GM21390 (cell line): Measurements from ENCODE around the gene POLR2E.
"Not testable (repeated sequence)": the region's sequence is repeated elsewhere in the genome, so short reads cannot be mapped to it uniquely, and the experiment has no call there.

ENCODE experiments used
- ATAC-seq: cut with Tn5 transposase; IDR thresholded peaks from one replicate; pipeline ENCODE4 v1.9.1; 2021; ENCODE audit not compliant: unreplicated experiment

POLR2E gene

DNA sequence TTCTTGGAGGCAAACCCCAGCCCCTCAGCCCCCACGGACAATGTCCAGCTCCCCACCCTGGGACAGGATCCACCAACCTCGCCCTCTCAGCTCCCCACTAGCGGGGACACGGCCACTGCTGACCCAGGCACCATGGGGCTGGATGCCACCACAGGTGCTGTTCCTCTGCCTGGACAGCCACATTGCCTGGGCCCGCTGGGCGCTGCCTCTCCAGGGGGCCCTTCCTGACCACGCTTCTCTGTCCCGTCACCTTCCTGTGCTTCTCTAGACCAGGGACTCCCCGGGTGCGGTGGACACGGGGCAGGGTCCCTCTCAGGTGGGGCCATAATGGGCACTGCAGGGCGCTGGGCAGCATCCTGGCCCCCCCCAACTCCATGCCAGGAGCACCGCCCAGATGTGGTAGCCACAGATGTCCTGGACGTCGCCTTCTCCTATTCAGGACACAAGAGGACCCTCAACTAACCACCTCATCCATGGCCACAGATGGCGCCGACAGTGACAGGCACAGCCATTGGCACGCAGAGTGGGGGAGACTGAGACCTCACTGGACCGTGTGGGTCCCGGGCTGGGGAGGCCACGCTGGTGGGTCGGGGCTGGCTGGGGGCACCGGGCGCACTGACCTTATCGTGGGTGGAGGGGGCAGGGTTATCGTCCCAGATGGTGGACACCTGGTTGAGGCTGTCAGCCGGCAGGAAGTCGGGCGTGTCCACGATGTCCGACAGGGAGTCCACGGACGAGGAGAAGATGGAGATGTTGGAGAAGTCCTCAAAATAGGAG is 32.0 kb upstream of the POLR2E start:
- no peak for ATAC-seq

DNA sequence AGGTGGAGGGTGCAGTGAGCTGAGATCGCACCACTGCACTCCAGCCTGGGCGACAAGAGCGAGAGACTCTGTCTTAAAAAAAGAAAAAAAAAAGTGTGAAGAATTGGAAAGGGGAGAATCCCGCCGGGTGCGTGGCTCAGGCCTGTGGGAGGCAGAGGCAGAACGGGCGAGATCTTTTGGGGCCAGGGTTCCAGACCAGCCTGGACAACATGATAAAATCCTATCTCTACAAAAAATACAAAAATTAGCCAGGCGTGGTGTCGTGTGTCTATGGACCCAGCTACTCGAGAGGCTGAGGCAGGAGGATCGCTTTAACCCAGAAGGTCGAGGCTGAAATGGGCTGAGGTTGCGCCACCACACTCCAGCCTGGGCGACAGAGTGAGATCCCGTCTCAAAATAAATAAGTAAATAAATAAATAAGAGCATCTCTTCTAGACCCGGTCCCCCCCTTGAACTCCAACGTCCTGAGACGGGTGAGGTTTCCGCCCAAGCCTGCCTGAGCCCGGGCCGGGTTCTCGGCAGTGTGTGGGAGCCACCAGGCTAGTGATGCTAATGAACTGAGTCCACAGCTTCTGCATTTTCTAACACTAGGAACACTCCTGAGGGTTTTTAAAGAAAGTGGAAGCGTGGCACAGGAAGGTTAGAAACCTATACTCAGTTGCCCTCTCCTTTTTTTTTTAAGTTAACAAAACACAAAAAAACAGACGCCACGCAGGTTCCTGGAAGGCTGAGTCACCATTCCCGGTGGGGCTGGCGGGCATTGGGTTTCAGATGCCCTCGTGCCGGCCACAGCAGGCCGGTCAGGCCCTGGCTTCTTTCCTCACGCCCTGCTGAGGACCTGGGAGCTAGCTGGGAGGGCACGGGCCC is 30.7 kb upstream of the POLR2E start:
- no peak for ATAC-seq

DNA sequence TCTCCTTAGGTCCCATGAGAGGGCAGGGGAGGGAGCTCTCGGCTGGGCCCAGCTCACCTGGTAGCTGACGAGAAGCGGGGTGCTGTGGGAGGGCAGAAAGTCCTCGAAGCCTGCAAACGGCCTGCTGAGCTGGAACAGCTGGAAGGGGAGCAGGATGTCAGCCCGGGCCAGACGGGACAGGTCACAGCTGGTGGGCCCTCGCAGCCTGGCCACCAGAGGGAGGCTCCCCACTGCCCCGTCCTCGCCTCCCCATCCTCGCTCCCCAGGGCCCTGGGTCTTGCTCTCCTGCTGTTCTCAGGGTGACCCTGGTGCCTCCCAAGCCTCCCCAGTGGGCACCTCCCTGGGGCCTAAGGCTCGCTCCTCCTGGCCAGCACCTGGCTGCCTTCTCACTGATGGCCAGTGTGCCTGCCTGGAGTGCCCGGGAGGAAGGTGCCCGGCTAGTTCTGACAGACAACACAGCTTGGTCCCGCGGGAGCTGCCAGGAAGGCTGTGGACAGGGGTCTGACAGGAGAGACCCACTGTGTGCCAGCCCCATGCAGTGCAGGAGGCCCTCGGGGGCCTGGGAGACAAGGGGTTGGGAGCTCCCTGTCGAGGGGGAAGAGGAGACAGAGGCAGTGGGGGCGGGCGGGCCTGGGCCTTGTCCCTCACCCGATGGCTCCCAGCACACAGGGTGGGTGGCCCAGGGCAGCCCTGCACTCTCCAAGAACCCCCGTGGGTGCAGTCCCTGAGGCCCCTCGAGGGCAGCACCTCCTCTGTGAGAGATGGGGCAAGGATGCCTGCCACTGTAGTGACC is 28.9 kb upstream of the POLR2E start:
- ATAC-seq, result no peak

DNA sequence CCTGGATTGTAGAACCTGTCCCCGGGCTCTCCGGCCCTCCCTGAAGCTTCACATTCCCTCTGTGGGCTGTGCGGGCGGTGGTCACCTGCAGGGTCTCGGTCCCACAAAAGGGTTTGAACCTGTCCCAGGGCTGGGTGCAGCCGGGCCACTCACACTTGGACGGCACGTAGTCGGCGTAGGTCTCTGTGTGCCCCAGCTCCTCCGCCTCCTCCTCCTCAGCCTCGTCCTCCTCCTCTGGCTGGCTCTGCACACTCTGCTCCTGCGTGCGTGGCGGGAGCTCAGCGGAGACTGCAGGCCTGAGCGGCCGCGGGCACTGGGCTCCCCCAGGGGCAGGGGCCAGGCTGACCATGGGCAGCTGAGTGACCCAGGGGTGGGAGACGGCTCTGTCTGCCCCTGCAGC is 28.2 kb upstream of the POLR2E start:
- ATAC-seq, result no peak

DNA sequence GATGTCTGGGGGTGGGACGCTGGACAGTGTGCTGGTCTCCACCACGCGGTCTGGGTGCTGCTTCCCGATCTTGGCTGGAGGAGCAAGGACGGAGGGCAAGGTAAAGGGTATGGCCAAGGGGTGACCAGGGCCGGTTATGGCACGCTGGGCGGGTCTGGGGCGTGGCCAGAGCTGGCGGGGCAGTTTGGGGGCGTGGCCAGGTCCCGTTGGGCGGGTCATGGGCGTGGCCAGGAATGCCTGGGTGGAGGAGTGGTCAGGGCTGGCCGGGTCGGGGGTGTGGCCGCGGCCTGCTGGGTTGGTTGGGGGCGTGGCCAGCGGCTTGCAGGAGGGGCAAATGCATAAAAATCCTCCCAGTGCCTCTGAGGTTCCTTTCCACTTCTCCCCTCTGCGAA is 27.8 kb upstream of the POLR2E start:
- ATAC-seq, result no peak

DNA sequence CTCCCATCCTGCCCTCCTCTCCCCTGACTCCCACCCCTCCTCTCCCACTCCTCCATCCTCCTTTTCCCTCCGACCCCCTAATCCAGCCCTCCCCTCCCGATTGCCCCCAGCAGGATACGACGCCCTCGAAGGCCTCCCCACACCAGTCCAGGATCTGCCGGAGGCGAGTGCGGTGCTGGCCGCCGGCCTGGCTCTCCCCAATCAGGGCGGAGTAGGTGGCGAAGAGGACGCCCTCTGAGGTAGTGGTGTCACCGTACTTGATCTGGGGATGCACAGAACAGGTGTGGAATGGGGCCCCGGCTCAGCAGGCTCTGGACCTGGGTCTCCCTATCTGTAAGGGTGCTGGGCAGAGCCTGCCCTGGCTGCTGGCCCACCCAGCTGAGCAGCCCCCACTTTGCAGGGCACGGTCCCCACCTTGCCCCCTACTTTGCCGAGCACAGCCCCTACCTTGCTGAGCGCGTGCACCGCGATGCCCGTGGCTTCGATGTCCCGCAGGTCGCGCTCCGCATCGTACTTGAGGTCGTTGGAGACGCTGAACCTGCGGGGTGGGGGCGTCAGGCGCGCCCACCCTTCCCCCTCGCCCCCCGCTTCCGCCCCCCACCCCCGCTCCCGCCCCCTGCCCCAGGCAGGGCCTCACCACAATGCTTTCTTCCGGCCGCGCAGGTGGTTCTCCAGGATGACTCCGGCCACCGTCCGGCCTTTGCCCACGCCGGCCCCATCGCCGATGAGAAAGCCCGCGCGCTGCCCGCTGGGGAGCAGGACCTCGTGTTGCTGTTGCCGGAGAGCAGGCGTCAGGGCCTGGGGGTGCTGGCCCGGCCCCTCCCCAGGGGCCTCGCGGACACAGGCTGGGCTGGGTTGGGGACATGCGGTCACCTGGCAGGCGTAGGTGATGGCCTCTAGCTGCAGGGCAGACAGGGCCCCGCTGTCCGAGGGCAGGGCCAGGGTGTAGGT is 27.1 kb upstream of the POLR2E start:
- ATAC-seq, result no peak

DNA sequence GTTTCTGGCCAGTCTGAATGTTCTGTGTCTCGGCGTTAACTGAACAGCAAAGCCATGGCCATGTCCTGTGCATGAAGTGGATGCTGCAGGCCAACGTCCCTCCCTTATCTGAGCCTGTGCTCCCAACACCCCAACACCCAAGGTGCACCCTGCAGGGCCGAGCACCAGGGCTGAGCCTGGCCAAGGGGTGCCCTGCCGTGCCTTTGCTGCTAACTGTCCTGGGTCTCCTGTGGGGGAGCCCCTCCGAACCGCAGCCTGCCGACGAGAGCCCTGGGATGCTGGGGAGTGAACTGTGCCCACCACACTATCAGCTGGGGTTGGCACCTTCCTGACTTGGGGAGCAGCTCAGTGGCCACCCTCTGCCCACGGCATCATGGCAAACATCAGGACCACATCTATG is 26.2 kb upstream of the POLR2E start:
- ATAC-seq, result no peak

DNA sequence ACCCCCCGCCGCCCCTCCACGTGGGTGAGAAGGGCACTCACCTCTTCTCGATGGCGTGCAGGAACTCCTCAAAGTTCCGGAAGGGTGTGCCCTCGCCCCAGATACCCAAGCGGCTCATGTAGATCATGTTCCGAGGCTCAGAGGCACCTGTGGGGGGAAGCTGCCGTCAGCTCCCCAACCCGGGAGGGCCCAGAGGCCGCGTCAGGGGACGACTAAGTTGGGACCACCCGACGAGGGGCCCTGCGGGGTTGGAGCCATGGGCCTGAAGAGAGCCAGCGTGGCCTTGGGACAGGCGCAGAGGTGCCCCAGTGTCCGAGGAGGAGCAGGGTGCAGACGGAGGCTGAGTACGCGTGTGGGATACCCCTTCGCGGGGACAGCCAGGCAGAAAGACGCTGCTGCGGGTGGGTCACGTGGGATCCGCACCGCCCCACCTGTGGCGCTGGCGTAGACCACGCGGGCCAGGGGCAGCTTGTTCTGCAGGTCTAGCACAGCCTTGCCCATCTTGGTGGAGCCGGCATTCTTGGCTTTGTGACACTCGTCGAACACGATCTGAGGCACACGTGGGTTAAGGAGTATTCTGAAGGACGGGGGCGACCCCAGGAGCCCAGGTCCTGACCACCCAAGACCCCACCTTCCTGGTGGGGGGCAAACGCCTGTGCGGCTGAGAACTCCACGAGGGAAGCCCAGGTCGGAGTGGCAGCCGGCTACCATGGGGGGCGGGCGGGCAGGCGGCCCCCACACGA is 24.5 kb upstream of the POLR2E start:
- ATAC-seq, result no peak

DNA sequence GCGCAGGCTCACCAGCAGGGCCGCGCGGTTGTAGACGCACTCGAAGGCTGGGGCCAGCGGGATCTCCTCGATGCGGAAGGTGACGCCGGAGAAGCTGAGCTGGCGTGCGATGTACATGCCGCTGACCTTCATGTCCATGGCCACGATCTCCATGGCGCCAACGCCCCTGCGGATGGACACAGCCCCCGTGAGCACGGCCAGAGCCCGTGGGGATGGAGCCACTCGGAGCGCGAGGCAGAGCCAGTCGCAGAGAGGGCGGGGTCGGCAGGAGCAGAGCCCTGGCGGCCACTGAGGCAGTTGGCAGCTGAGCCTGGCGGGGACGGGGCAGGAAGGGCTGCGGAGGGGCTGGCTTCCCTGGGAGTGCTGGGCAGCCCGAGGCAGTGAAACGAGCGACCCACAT is 23.8 kb upstream of the POLR2E start:
- ATAC-seq, result no peak

DNA sequence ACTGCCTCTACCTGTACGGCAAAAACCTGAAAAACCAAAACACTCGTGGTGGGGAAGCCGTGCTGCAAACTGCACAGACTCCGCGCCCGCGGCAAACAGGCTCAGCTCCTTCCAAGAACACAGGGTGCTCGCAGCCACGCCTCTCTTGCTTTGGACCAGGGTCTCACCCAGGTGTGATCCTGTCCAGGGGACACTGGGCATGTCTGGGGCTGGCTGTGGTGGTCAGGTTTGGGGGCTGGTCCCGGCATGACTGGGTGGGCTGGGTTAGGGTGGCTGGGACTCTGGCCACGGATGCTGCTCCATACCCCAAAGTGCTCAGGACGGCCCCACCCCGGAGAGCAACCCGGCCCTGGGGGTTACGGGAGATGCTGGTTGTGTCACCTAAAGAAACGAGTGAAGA is 22.5 kb upstream of the POLR2E start:
- ATAC-seq, result no peak

DNA sequence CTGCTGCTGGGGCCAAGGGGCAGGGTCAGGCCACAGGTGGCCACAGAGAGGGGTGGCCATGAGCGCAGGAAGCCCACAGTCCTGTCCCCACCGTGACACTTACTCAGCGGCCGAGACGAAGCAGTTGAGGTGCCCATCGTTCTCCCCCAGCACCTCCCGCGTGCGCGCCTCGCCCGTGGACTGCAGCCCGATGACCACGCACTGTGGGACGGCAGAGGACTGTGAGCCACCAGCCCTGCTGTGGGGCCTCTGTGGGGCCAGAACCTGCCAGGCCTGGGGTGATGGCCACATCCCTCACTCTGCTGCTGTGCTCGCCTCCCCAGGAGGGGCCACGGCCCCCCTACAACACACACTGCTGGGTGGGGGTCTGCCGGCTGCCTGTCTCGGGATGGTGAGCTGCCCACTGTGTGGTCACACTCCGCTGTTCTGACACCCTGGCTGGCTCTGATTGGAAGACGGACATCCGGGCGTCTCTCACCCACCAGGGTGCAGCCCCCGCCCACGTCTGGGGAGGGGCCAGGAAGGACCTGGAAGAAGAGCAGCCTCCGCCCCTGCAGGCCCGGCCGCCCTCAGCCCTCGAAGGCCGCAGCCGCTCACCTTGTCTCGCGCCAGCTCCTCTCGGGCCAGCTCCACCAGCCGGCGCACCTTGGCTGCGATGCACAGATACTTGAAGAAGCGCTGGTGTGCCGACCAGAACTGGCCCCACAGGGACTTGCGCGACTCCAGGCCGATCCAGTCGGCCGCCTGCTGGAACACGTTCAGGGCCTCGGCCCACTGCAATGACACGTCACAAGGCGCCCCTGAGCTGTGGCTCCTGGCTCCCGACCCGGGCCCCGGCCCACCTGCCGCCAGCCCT is 21.8 kb upstream of the POLR2E start:
- ATAC-seq, result no peak

DNA sequence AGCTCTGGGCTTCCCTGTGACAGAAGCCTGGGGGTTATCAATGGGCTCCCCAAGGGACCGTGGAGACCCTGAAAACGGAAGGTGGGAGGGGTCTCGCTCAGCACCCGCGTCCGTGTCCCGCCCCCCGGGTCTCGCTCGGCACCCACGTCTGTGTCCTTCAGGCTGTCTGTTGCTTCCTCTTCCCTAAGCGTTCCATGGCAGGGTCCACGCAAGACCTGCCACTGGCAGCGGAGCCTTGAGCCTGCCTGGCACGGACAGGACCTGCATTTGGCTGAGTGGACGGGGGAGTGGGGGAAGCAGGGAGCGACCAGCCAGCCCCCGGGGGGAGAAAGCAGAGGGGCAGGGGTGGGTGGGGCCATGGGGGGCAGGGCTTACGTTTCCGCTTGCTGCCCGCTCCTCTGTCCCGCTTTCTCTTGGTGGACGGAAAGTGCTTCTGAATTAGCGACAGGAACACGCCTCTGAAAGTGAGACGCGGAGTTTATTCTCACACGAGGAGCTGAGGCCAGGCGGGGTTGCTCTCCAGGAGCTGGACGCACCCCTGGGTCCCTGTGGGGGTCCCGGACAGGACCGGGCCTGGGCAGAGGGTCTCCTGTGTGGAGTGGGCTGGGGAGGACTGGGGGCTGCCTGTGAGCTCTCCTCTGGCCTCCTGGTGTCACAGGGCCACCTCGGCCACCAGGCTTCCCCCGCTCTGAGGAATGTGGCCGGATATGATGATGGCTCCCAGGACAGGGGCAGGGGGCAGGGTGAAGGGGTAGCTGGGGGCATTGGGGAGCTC is 20.7 kb upstream of the POLR2E start:
- no peak for ATAC-seq

DNA sequence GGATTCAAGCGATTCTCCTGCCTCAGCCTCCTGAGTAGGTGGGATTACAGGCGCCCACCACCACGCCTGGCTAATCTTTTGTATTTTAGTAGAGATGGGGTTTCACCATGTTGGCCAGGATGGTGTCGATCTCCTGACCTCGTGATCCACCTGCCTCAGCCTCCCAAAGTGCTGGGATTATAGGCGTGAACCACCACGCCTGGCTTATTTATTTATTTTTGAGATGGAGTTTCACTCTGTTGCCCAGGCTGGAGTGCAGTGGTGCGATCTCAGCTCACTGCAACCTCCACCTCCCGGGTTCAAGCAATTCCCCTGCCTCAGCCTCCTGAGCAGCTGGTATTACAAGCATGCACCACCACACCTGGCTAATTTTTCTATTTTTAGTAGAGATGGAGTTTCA is 19.6 kb upstream of the POLR2E start:
- not testable (repeated sequence) for ATAC-seq

DNA sequence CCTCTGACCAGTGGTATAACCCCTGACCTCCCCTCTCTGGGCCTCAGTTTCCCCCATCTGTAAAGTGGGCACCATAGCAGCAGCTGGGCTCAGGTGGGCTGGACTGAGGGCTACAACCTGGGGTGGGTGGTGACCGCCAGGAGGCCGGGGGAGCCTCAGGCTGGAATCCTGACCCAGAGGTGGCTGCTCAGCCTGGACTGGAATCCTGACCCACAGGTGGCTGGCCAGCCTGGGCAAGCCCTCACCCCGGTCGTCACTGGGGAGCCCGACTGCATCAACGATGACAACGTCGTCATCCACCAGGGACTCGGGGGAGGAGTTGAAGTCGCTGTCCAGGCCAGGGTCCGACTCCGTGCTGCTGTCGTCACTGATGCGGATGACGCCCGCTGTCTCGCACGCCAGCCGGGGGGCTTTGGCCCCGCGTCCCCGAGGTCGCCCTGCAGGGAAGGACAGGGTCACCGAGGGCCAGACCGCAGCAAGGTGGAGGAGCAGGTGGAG is 18.9 kb upstream of the POLR2E start:
- no peak for ATAC-seq

DNA sequence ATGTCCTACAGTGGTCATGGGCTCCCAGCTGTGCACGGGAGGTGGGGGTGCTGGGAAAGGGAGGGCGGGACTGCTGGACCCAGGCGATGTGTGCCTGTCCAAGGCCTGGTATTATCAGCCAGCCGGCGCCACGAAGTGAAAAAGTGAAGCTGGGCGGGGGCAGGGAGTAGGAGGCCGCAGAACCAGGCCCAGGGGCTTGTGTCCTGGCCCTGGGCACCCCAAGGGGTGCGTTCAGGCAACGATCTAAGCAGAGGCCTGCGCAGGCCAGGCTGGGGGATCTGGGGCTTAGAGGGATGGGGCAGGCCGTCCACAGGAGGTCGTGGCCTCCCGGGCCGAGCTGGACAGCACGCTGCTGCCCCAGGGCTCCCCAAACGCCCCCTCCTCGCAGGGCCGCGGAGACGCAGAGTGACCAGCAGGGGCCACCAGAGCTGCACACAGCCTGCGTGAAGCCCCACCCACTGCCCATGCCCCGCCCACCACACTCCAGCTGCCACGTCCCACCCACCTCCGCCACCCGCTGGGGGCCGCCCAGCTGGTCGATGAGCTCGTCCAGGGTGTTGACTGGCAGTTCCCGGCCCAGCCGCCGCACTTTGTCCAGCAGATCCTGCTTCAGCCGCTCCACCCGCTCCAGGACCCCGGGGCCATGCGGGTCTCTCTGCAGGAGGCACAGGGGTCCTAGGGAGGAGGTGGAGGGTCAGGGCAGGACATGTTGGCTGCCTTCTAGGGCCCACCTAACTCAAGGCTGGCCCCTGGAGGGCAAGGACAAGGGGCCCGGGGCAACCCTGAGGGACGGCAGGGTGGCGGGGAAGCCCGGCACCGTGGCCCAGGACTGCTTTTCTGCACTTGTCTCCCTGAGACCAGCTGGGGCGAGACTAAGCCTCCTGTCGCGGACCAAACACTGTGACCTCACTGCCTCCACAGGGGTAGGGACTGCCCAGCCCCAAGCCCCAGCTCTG is 18.1 kb upstream of the POLR2E start:
- no peak for ATAC-seq

DNA sequence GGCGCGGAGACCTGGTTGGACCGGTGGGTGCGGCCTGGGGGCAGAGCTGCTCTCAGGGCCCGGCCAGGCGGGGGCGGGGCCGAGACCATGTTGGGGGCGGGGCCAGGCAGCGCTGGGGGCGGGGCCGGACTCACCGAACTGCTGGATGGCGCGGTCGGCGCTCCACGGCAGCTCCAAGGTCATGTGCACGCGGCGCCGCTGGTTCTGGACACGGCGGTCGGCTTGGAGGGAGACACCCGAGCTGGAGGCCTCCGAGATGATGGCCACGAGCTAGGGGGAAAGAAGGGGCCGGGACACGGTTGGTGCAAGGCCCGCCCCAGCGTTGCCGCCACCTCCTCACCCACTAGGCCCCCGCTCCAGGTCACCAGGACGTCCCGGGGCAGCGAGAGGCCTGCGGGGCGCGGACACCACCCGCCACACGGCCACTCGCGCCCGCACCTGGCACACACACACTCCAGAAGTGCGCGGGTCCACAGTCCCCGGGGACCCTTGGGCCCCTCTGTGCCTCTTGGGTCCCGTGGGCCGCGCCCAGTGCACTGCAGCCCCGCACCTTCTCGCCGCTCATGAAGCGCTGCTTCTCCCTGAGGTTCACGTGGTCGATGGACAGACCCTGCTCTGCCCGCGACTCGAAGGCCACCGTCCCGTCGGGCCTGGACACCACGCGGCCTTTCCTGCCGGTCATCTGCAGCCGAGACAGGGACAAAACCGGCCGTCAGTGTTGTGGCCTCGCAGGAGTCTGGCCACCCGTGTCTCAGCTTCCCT is 17.3 kb upstream of the POLR2E start:
- ATAC-seq, result no peak
